PC-9 (cell line): ENCODE data around the gene EYS. TPM values are rescaled to one million over a fixed set of nuclear protein-coding genes. Genes with fewer than 3 reads are reported as not detected.

Experiments used
- BruUV-seq: library from RNA; stranded (reverse); fragments of 400-500 nt; replicated peaks from 2 replicates; lab custom pipeline; 2021; lab: Mats Ljungman, UMichigan
- CTCF ChIA-PET: fragments of 300-600 bp; sonication (Branson Sonifier 250); formaldehyde crosslinking; loops from one replicate; lab custom pipeline; 2022; ENCODE audit warnings: antibody characterized with exemption; lab: Charles Lee
- POLR2A ChIA-PET: fragments of 300-600 bp; sonication (Branson Sonifier 250); formaldehyde crosslinking; loops from one replicate; lab custom pipeline; 2022; ENCODE audit warnings: antibody characterized with exemption; ENCODE audit not compliant: unreplicated experiment; lab: Charles Lee
- DNase-seq, 2 experiments: peaks; one replicate each; pipeline versions ENCODE4 v3.0.0 to v3.0.0-alpha.2; 2015 to 2022; ENCODE audit warnings: mixed read lengths in 1 of 2
- H2AFZ ChIP-seq: fragments of 200-600 bp; sonication (generic); 2 replicates; pipeline ENCODE4 v1.8.1; 2017; ENCODE audit warnings: antibody characterized with exemption
- H3F3A ChIP-seq: fragments of 200-600 bp; sonication (generic); 2 replicates; pipeline ENCODE4 v1.8.1; 2017; ENCODE audit warnings: antibody characterized with exemption, mild to moderate bottlenecking, low read depth; ENCODE audit not compliant: insufficient read depth
- H3K27ac ChIP-seq: fragments of 200-600 bp; sonication (generic); 2 replicates; pipeline ENCODE4 v1.6.1; 2016; ENCODE audit warnings: mixed run types
- H3K27me3 ChIP-seq: fragments of 200-600 bp; sonication (generic); 2 replicates; pipeline ENCODE4 v1.6.1; 2016; ENCODE audit warnings: low read depth, mixed run types; ENCODE audit not compliant: insufficient read depth
- H3K36me3 ChIP-seq: fragments of 200-600 bp; sonication (generic); 2 replicates; pipeline ENCODE4 v1.6.1; 2016; ENCODE audit warnings: low read depth, mixed run types
- H3K4me1 ChIP-seq: fragments of 200-600 bp; sonication (generic); replicated peaks from 2 replicates; pipeline ENCODE4 v1.6.1; 2016; ENCODE audit warnings: mixed run types; ENCODE audit not compliant: insufficient read depth
- H3K4me2 ChIP-seq: fragments of 200-600 bp; sonication (generic); 2 replicates; pipeline ENCODE4 v1.6.1; 2017; ENCODE audit warnings: mixed run types
- H3K4me3 ChIP-seq: fragments of 200-600 bp; sonication (generic); 2 replicates; pipeline ENCODE4 v1.6.1; 2016; ENCODE audit warnings: mixed run types
- H3K79me2 ChIP-seq: fragments of 200-600 bp; sonication (generic); 2 replicates; pipeline ENCODE4 v1.6.1; 2017; ENCODE audit warnings: low read depth, mixed run types
- H3K9me2 ChIP-seq: fragments of 200-600 bp; sonication (generic); 2 replicates; pipeline ENCODE4 v1.8.1; 2017; ENCODE audit warnings: mild to moderate bottlenecking; ENCODE audit not compliant: insufficient read depth
- H3K9me3 ChIP-seq: fragments of 200-600 bp; sonication (generic); 2 replicates; pipeline ENCODE4 v1.8.1; 2016; ENCODE audit warnings: low read depth; ENCODE audit not compliant: insufficient read depth
- H4K20me1 ChIP-seq: fragments of 200-600 bp; sonication (generic); 2 replicates; pipeline ENCODE4 v1.8.1; 2017; ENCODE audit not compliant: insufficient read depth
- CTCF ChIP-seq: fragments of 200-600 bp; sonication (generic); conservative IDR thresholded peaks from 2 replicates; pipeline ENCODE4 v1.6.1; 2017; ENCODE audit warnings: mixed run types, antibody characterized with exemption, mild to moderate bottlenecking, moderate library complexity
- EZH2 ChIP-seq: fragments of 200-600 bp; sonication (generic); IDR thresholded peaks from 2 replicates; pipeline ENCODE4 v1.8.0; 2017; ENCODE audit warnings: antibody characterized with exemption, low read depth
- intact Hi-C: fragments of 100-400 bp; cut with micrococcal nuclease; formaldehyde crosslinking; loops from one replicate; pipeline ENCODE4 v1.10.0; 2022; ENCODE audit not compliant: unreplicated experiment
- total RNA-seq: library from RNA; stranded (reverse); gene quantifications from 2 replicates; pipeline ENCODE4 v1.2.3, GENCODE V29; 2021

The EYS gene
- total RNA-seq, 1 experiment from 2014 or later = not detected

GRCh38 chr6:64527899-64528298 is 1179.1 kb downstream of the EYS start:
- DNase-seq = no peak
- Histone ChIP-seq H3K4me1 (no peaks in the 10 kb centered on the region), H3K9me2 (no peaks in the 10 kb centered on the region), H3F3A (no peaks in the 10 kb centered on the region), H3K9me3 (no peaks in the 10 kb centered on the region; the same call in 1 of the 2 replicates), H3K4me2 (no peak overlapping the region), H3K79me2 (no peaks in the 10 kb centered on the region), H2AFZ (no peak overlapping the region), H3K36me3 (no peaks in the 10 kb centered on the region), H3K4me3 (no peak overlapping the region), H3K27me3 (no peaks in the 10 kb centered on the region), H3K27ac (no peak overlapping the region), H4K20me1 (no peaks in the 10 kb centered on the region)
- no TSS peak for BruUV-seq
- CTCF ChIA-PET = no interaction called here
- intact Hi-C loops = no loop called here
- POLR2A ChIA-PET = no interaction called here
- TF ChIP-seq CTCF = no peak
- no peak for TF ChIP-seq EZH2

DNA sequence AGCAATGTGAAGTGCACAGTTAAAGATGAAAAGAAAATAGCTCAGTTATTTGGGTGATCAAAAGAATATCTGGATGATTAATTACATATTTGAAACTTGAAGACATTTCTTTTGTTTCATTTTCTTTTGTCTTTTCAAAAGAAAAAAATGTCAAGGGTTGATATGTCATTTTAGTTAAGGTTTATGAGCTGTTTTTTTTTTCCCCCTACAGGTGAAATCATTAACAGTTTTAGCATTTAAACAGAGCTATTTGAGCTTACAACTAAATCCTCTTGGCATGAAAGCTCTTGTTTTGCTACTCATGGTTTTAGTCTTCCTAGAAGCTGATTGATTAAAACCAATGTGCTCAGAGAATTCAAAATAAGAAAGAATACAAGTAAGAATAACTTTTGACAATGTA is 1184.2 kb downstream of the EYS start:
- no peaks in the 10 kb centered on the region for H3F3A ChIP-seq
- ChIA-PET POLR2A (interaction anchor here (0.7 kb wide), 1 partner anchor 15 kb away, joined by 6 read pairs; no protein-coding TSS in a partner anchor), CTCF (interaction anchor here (1.0 kb wide), 1 partner anchor 13 kb away, joined by 9 read pairs; no protein-coding TSS in a partner anchor)
- DNase-seq = no peak
- BruUV-seq = no TSS peak
- intact Hi-C loops = no loop called here
- H3K27me3 ChIP-seq = no peaks in the 10 kb centered on the region
- no peak overlapping the region for H3K4me3 ChIP-seq
- H3K9me3 ChIP-seq = no peaks in the 10 kb centered on the region
- H4K20me1 ChIP-seq = no peaks in the 10 kb centered on the region
- H3K4me2 ChIP-seq = no peak overlapping the region
- H3K4me1 ChIP-seq = no peaks in the 10 kb centered on the region
- no peak overlapping the region for H3K27ac ChIP-seq
- no peaks in the 10 kb centered on the region for H3K9me2 ChIP-seq
- no peaks in the 10 kb centered on the region for H3K36me3 ChIP-seq
- H2AFZ ChIP-seq = no peak overlapping the region
- no peak for TF ChIP-seq CTCF
- TF ChIP-seq EZH2 = no peak
- no peaks in the 10 kb centered on the region for H3K79me2 ChIP-seq

DNA sequence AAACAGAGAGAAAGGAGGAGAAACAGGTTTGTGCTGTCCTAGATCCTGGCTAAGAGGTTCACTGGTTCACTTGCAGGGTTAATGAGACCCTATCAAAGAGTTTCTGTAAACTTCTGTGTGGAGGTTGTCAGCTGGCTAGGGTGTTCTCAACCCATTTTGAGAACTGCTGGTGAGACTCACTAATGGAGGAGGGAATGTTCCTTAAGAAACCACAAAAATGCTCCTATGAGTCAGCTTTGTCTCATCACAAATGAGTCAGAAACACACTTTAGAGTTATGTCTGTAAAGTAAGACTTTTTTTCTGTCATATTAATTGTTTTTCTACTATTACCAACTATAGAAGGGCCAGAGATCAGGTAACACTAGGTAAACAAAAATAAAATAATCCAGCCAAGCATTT is 1187.0 kb downstream of the EYS start:
- no peaks in the 10 kb centered on the region for H3K9me3 ChIP-seq
- no peak overlapping the region for H2AFZ ChIP-seq
- H3K27ac ChIP-seq = no peak overlapping the region
- H3K79me2 ChIP-seq = no peaks in the 10 kb centered on the region
- no peak for TF ChIP-seq CTCF
- no peak for TF ChIP-seq EZH2
- no peaks in the 10 kb centered on the region for H3K9me2 ChIP-seq
- ChIA-PET CTCF (no interaction called here), POLR2A (no interaction called here)
- intact Hi-C loops = no loop called here
- peak in 1 of 2 experiments; percentile 60 for DNase-seq
- H3K27me3 ChIP-seq = no peaks in the 10 kb centered on the region
- no peaks in the 10 kb centered on the region for H3K36me3 ChIP-seq
- H3K4me1 ChIP-seq = no peaks in the 10 kb centered on the region
- no TSS peak for BruUV-seq
- H3K4me2 ChIP-seq = no peak overlapping the region
- H3K4me3 ChIP-seq = no peak overlapping the region
- no peaks in the 10 kb centered on the region for H4K20me1 ChIP-seq
- no peaks in the 10 kb centered on the region for H3F3A ChIP-seq
